Gastrocnemius medialis (tissue), 4 donors: ENCODE measurements around the gene EME2.

ENCODE experiments used
- POLR2A ChIP-seq, 2 donors: fragments of 450-650 bp; IDR thresholded peaks; one replicate each; pipeline ENCODE4 v1.6.1; 2017; ENCODE audit warnings: antibody characterized with exemption in 2 of 2, mild to moderate bottlenecking in 2 of 2, moderate library complexity in 2 of 2
- TF ChIP-seq, protein P1 (sequence below), 5 experiments: fragments of 450-650 bp in 3 of 5; fragments of 200-600 bp in 2 of 5; sonication (generic) in 2 of 5; IDR thresholded peaks in 4 of 5; conservative IDR thresholded peaks in 1 of 5; 1 replicate in 4 of 5; 2 replicates in 1 of 5; pipeline ENCODE4 v1.5.1; 2016 to 2019; ENCODE audit warnings: antibody characterized with exemption in 5 of 5, mild to moderate bottlenecking in 3 of 5, moderate library complexity in 3 of 5

DNA sequence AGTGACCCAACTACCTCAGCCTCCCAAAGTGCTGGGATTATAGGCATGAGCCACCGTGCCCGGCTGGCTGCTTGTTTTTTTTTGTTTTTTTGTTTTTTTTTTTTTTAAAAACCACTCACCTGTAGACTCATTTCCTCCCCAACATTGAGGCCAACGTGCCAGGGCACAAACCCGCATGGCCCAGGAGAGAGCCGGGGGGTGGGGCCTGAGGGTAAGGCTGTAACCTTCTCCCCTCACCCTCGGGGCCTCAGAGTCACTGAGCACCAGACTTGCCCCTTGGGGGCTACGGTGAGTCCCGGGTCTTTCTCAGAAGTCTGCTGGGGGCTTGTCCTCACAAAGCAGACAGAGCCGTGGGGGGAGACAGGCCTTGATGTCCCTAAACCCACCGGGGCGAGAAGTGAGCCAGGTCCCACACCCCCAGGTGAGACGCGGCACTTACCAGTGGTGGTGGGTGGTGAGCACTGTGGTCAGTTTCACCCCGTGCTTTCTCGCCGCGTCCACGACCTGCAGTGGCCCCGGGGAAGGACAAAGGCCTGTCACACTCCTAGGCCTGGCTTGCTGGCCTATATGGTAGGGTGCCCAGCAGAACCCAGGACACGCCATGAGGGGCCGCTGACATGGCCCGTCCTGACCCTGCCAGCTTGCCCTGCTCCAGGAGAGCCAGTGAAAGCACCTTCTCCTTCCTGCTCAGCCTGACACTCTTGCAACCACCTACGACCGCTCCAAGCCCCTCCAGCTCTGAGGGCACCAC, 49.4 kb downstream of the EME2 start:
- TF ChIP-seq, protein P1, sequence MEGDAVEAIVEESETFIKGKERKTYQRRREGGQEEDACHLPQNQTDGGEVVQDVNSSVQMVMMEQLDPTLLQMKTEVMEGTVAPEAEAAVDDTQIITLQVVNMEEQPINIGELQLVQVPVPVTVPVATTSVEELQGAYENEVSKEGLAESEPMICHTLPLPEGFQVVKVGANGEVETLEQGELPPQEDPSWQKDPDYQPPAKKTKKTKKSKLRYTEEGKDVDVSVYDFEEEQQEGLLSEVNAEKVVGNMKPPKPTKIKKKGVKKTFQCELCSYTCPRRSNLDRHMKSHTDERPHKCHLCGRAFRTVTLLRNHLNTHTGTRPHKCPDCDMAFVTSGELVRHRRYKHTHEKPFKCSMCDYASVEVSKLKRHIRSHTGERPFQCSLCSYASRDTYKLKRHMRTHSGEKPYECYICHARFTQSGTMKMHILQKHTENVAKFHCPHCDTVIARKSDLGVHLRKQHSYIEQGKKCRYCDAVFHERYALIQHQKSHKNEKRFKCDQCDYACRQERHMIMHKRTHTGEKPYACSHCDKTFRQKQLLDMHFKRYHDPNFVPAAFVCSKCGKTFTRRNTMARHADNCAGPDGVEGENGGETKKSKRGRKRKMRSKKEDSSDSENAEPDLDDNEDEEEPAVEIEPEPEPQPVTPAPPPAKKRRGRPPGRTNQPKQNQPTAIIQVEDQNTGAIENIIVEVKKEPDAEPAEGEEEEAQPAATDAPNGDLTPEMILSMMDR (IDR thresholded peaks at IDR 0.05 in 4 of 5, conservative IDR thresholded peaks at IDR 0.05 in 1 of 5): no peak
- no peak for TF ChIP-seq POLR2A (IDR thresholded peaks at IDR 0.05)
